CD4-positive, alpha-beta memory T cell (primary cell): ENCODE results near the gene ELAVL4. TPM values are rescaled to one million over a fixed set of nuclear protein-coding genes. Genes with fewer than 3 reads are reported as not detected.

Experiments used
- CTCF ChIA-PET: fragments of 350-600 bp; sonication (Branson Sonifier 250); formaldehyde crosslinking; loops from one replicate; lab custom pipeline; 2021; ENCODE audit warnings: inconsistent platforms; ENCODE audit not compliant: partially characterized antibody; lab: Charles Lee
- POLR2A ChIA-PET: fragments of 350-600 bp; sonication (Branson Sonifier 250); formaldehyde crosslinking; loops from one replicate; lab custom pipeline; 2021; ENCODE audit not compliant: partially characterized antibody; lab: Charles Lee
- DNase-seq, 5 donors: peaks; one replicate each; pipeline versions ENCODE4 v3.0.0 to v3.0.0-alpha.2; 2020 to 2022; ENCODE audit warnings: mixed read lengths in 1 of 5
- H3K27ac ChIP-seq: one replicate; pipeline ENCODE4 v1.7.0; 2013; ENCODE audit warnings: low read depth, low read length
- H3K27me3 ChIP-seq: 2 replicates; pipeline ENCODE4 v1.7.0; 2013; ENCODE audit warnings: mild to moderate bottlenecking, low read length, moderate library complexity; ENCODE audit not compliant: insufficient read depth
- H3K36me3 ChIP-seq: 2 replicates; pipeline ENCODE4 v1.7.0; 2013; ENCODE audit warnings: mild to moderate bottlenecking, low read length, moderate library complexity; ENCODE audit not compliant: insufficient read depth
- H3K4me1 ChIP-seq: 2 replicates; pipeline ENCODE4 v1.7.0; 2013; ENCODE audit warnings: mild to moderate bottlenecking, low read length, moderate library complexity; ENCODE audit not compliant: insufficient read depth
- H3K4me3 ChIP-seq, 2 donors: one replicate each; pipeline ENCODE4 v1.7.0; 2013; ENCODE audit warnings: low read length in 2 of 2, mild to moderate bottlenecking in 1 of 2
- H3K9me3 ChIP-seq, 2 donors: one replicate each; pipeline ENCODE4 v1.7.0; 2013; ENCODE audit warnings: low read length in 2 of 2, control low read depth in 1 of 2; ENCODE audit not compliant: control insufficient read depth in 1 of 2
- H3K27ac Mint-ChIP-seq, 7 donors: one replicate each; pipeline ENCODE4 v1.8.0; 2020 to 2021; ENCODE audit warnings: mixed read lengths in 7 of 7, mild to moderate bottlenecking in 6 of 7, inconsistent platforms in 3 of 7, moderate library complexity in 3 of 7
- H3K27me3 Mint-ChIP-seq, 2 donors: one replicate each; pipeline ENCODE4 v1.8.0; 2020 to 2021; ENCODE audit warnings: mixed read lengths in 2 of 2
- H3K36me3 Mint-ChIP-seq, 2 donors: one replicate each; pipeline ENCODE4 v1.8.0; 2020 to 2021; ENCODE audit warnings: mixed read lengths in 2 of 2, inconsistent platforms in 1 of 2, mild to moderate bottlenecking in 1 of 2
- H3K4me1 Mint-ChIP-seq, 4 donors: one replicate each; pipeline ENCODE4 v1.8.0; 2020 to 2021; ENCODE audit warnings: mixed read lengths in 4 of 4, mild to moderate bottlenecking in 1 of 4
- H3K4me3 Mint-ChIP-seq, 8 donors: one replicate each; pipeline ENCODE4 v1.8.0; 2020 to 2021; ENCODE audit warnings: mixed read lengths in 8 of 8, mild to moderate bottlenecking in 7 of 8, moderate library complexity in 6 of 8, inconsistent platforms in 3 of 8
- H3K9me3 Mint-ChIP-seq, 8 donors: one replicate each; pipeline ENCODE4 v1.8.0; 2020 to 2021; ENCODE audit warnings: mixed read lengths in 8 of 8, mild to moderate bottlenecking in 5 of 8, inconsistent platforms in 3 of 8, moderate library complexity in 1 of 8
- intact Hi-C: fragments of 100-400 bp; cut with micrococcal nuclease; formaldehyde crosslinking; loops from one replicate; pipeline ENCODE4 v1.15.1; 2023
- polyA plus RNA-seq, 2 donors: library from polyadenylated mRNA; unstranded; fragments of 300-500 nt; fragmentation: Illumina TruSeq; gene quantifications; one replicate each; pipeline ENCODE4 v1.2.3, GENCODE V29; 2021
- total RNA-seq, 2 experiments: library from RNA; stranded (reverse); gene quantifications; one replicate each; pipeline ENCODE4 v1.2.3, GENCODE V29; 2021

The ELAVL4 gene
- total and polyA plus RNA-seq, 4 experiments from 2014 or later, result not detected

DNA sequence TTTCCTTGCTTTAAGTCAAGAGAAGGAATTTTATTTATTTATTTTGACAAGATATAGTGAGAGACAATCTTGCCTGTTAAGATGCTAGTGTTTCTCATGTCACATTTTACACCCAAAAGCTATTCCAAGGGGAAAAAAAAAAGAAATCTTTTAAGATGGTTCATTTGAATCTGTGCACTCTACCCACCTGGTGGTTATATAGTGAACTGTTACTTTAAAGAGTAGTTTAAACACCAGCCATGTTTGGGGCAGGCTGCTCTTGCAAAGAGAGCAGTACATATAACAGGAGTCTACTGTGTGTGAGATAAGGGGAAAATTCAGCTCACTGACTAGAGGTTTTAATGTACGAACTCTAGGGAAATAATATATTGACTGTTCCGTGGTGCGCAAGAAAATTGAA, 3.3 kb upstream of the ELAVL4 start:
- intact Hi-C loops, result no loop called here
- Histone ChIP-seq H3K9me3 (no peaks in the 10 kb centered on the region), H3K27me3 (peaks cover 6% of the 10 kb centered on the region), H3K36me3 (no peaks in the 10 kb centered on the region), H3K4me3 (no peak overlapping the region), H3K4me1 (peaks cover 4% of the 10 kb centered on the region), H3K27ac (no peak overlapping the region)
- Mint-ChIP-seq H3K27me3 (peaks cover 19 to 20% of the 10 kb centered on the region in 2 donors), H3K9me3 (peaks cover 0 to 3% (median 0%) of the 10 kb centered on the region in 8 donors), H3K27ac (no peak overlapping the region), H3K4me1 (peaks cover 12 to 15% (median 13%) of the 10 kb centered on the region in 4 donors), H3K4me3 (no peak overlapping the region), H3K36me3 (no peaks in the 10 kb centered on the region)
- POLR2A ChIA-PET, result no interaction called here
- DNase-seq, result no peak
- CTCF ChIA-PET, result no interaction called here

DNA sequence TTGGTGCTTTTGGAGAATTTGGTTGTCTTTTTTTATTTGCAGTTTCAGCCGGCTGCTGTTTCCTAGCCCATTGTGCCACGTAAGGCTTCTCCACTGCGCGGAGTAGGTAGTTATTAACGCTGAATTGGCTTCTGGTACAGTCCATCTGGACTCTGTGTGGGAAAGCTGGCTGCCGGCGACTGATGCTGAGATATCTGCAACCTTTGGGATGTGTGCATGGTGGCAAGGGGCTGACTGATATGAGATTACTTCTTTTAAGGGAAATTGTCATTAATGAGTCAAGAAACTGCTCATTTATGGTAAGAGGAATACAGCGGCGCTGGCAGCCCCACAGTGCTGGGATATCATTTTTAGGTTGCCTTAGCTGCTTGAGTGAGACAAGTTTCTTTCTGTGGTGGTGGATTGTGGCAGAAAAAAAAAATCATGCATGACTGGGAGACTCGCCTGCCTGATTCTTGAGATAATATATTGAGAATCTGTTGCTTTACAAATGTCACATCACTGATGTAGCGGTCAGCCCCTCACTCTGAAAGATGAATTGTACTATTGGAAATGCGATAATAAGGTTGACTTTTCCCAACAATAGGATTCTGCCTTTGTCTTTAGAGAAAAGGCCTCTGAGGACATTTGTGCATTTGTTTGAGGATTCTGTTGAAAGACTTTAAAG, 2.5 kb upstream of the ELAVL4 start:
- Histone ChIP-seq H3K4me1 (peaks cover 7% of the 10 kb centered on the region), H3K27ac (no peak overlapping the region), H3K36me3 (no peaks in the 10 kb centered on the region), H3K27me3 (peaks cover 8% of the 10 kb centered on the region), H3K4me3 (no peak overlapping the region), H3K9me3 (no peaks in the 10 kb centered on the region)
- Mint-ChIP-seq H3K4me1 (peaks cover 15 to 22% (median 19%) of the 10 kb centered on the region in 4 donors), H3K9me3 (peaks cover 0 to 3% (median 0%) of the 10 kb centered on the region in 8 donors), H3K36me3 (no peaks in the 10 kb centered on the region), H3K27me3 (peaks cover 25 to 28% of the 10 kb centered on the region in 2 donors), H3K4me3 (no peak overlapping the region), H3K27ac (no peak overlapping the region)
- CTCF ChIA-PET, result no interaction called here
- POLR2A ChIA-PET, result no interaction called here
- intact Hi-C loops, result no loop called here
- peak in 1 of 5 donors; percentile 17 for DNase-seq

- ChIA-PET CTCF (no interaction called here), POLR2A (no interaction called here)
- H3K4me3 Mint-ChIP-seq, result peak overlapping the region in 5 of 8 donors; percentile 47 to 80 (median 70)
- H3K9me3 Mint-ChIP-seq, result peaks cover 0 to 6% (median 0%) of the 10 kb centered on the region in 8 donors
- no peak overlapping the region for H3K27ac ChIP-seq
- peaks cover 7% of the 10 kb centered on the region for H3K4me1 ChIP-seq
- no peak overlapping the region for H3K4me3 ChIP-seq
- H3K9me3 ChIP-seq, result no peaks in the 10 kb centered on the region
- H3K27ac Mint-ChIP-seq, result no peak overlapping the region
- no peak for DNase-seq
- intact Hi-C loops, result no loop called here
- H3K36me3 Mint-ChIP-seq, result no peaks in the 10 kb centered on the region
- H3K27me3 Mint-ChIP-seq, result peaks cover 31 to 41% of the 10 kb centered on the region in 2 donors
- peaks cover 13% of the 10 kb centered on the region for H3K27me3 ChIP-seq
- H3K36me3 ChIP-seq, result no peaks in the 10 kb centered on the region
- peaks cover 15 to 22% (median 19%) of the 10 kb centered on the region in 4 donors for H3K4me1 Mint-ChIP-seq
These were observed 396 bp downstream of the ELAVL4 start for GRCh38 chr1:50109116-50109515.

DNA sequence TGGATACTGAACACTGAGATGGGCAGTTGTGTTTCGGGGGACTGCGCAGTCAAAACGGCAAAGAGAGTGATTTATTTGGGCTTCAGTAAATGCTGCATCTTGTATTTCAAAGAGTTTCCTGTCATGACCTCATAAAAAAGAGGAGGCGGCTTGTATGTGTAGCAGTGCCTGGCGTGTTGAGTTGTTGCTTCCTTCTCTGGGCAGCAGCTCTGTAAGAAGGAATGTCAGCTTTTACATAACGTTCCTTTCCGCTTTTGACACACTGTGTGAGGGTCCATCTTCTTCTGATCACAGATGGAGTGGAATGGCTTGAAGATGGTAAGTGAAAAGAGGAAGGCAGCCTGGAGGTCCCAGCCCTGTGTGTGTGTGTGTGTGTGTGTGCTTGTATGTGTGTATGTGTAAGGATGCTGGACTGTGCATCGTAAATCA, 941 bp downstream of the ELAVL4 start:
- peak overlapping the region; percentile 10 to 80 (median 67) for H3K4me3 Mint-ChIP-seq

DNA sequence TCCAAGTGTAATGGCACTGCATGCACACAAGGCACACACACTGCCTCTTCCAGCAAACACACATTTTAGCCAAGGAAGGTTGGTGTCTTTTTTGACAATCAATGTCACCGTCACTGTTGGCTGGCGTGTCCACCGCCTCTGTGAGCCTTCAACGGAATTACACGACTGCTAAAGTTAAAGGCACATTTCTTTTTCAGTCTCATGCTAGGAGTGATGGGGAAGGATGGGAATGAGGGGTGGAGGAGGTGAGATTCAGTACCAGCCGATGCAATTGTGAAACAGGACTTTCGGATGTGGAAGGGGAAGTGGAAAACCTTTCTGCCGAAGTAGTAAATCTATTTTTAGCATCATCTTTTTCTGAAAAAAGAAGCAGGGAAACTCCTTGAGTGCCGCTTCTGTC, 1.4 kb downstream of the ELAVL4 start:
- POLR2A ChIA-PET, result no interaction called here
- no peak overlapping the region for H3K27ac ChIP-seq
- peaks cover 36 to 43% of the 10 kb centered on the region in 2 donors for H3K27me3 Mint-ChIP-seq

More for the DNA sequence above, 941 bp downstream of the ELAVL4 start:
- Histone ChIP-seq H3K4me1 (peaks cover 7% of the 10 kb centered on the region), H3K36me3 (no peaks in the 10 kb centered on the region), H3K27me3 (peaks cover 13% of the 10 kb centered on the region), H3K27ac (no peak overlapping the region), H3K9me3 (no peaks in the 10 kb centered on the region), H3K4me3 (no peak overlapping the region)
- H3K27me3 Mint-ChIP-seq, result peaks cover 33 to 43% of the 10 kb centered on the region in 2 donors
- H3K36me3 Mint-ChIP-seq, result no peaks in the 10 kb centered on the region
- DNase-seq, result peak in 2 of 5 donors; percentile 1 to 6
- POLR2A ChIA-PET, result no interaction called here
- H3K27ac Mint-ChIP-seq, result peak overlapping the region in 2 of 7 donors; percentile 33 to 70
- CTCF ChIA-PET, result no interaction called here
- H3K4me1 Mint-ChIP-seq, result peaks cover 15 to 22% (median 19%) of the 10 kb centered on the region in 4 donors
- peaks cover 0 to 6% (median 0%) of the 10 kb centered on the region in 8 donors for H3K9me3 Mint-ChIP-seq
- intact Hi-C loops, result no loop called here

GRCh38 chr1:50110656-50111055, 1.9 kb downstream of the ELAVL4 start:
- Mint-ChIP-seq H3K9me3 (peaks cover 0 to 6% (median 0%) of the 10 kb centered on the region in 8 donors), H3K27me3 (peaks cover 33 to 43% of the 10 kb centered on the region in 2 donors), H3K4me3 (peak overlapping the region in 5 of 8 donors; percentile 47 to 80 (median 70)), H3K4me1 (peaks cover 15 to 22% (median 19%) of the 10 kb centered on the region in 4 donors), H3K27ac (no peak overlapping the region), H3K36me3 (no peaks in the 10 kb centered on the region)
- no peak for DNase-seq
- H3K36me3 ChIP-seq, result no peaks in the 10 kb centered on the region
- H3K4me3 ChIP-seq, result no peak overlapping the region
- POLR2A ChIA-PET, result no interaction called here
- CTCF ChIA-PET, result no interaction called here
- peaks cover 13% of the 10 kb centered on the region for H3K27me3 ChIP-seq
- H3K9me3 ChIP-seq, result no peaks in the 10 kb centered on the region
- peaks cover 7% of the 10 kb centered on the region for H3K4me1 ChIP-seq
- intact Hi-C loops, result no loop called here
- no peak overlapping the region for H3K27ac ChIP-seq

More for the DNA sequence above, 1.4 kb downstream of the ELAVL4 start:
- CTCF ChIA-PET, result no interaction called here
- Mint-ChIP-seq H3K36me3 (no peaks in the 10 kb centered on the region), H3K9me3 (peaks cover 0 to 6% (median 0%) of the 10 kb centered on the region in 8 donors), H3K27ac (no peak overlapping the region), H3K4me3 (peak overlapping the region in 7 of 8 donors; percentile 10 to 80 (median 68)), H3K4me1 (peaks cover 15 to 22% (median 19%) of the 10 kb centered on the region in 4 donors)
- no peak for DNase-seq
- Histone ChIP-seq H3K27me3 (peaks cover 13% of the 10 kb centered on the region), H3K36me3 (no peaks in the 10 kb centered on the region), H3K4me1 (peaks cover 7% of the 10 kb centered on the region), H3K4me3 (no peak overlapping the region), H3K9me3 (no peaks in the 10 kb centered on the region)
- intact Hi-C loops, result no loop called here

GRCh38 chr1:50111503-50111902, 2.8 kb downstream of the ELAVL4 start:
- no peaks in the 10 kb centered on the region for H3K36me3 Mint-ChIP-seq
- intact Hi-C loops, result no loop called here
- no peak overlapping the region for H3K27ac Mint-ChIP-seq
- peaks cover 7% of the 10 kb centered on the region for H3K4me1 ChIP-seq
- H3K4me1 Mint-ChIP-seq, result peaks cover 15 to 22% (median 19%) of the 10 kb centered on the region in 4 donors
- no peaks in the 10 kb centered on the region for H3K36me3 ChIP-seq
- no peaks in the 10 kb centered on the region for H3K9me3 ChIP-seq
- peaks cover 10% of the 10 kb centered on the region for H3K27me3 ChIP-seq
- peaks cover 0 to 6% (median 0%) of the 10 kb centered on the region in 8 donors for H3K9me3 Mint-ChIP-seq
- ChIA-PET POLR2A (no interaction called here), CTCF (no interaction called here)
- H3K4me3 ChIP-seq, result no peak overlapping the region
- no peak overlapping the region for H3K27ac ChIP-seq
- H3K27me3 Mint-ChIP-seq, result peaks cover 31 to 37% of the 10 kb centered on the region in 2 donors
- no peak overlapping the region for H3K4me3 Mint-ChIP-seq
- no peak for DNase-seq
